ENCODE data around the gene XIRP2.

Gene XIRP2

DNA sequence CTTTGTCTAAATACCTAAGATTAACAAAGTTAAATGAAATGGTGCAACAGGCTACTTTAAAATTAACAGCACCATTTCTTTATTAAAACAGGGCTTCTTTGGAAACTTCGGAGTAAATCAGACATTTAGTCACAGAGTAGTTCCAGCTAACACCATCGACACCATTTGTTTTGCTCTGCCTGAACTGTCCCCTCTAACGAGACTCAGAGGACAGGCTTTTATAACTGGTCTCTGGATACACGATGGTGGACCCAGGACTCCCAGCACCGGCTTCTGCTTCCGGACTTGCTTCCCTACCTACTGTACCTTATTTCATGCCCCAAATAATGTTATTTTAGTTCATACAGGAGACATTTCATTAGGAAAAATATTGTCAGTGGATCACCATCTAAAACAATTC, 252.1 kb downstream of the XIRP2 start:
- TF ChIP-seq, protein P1, sequence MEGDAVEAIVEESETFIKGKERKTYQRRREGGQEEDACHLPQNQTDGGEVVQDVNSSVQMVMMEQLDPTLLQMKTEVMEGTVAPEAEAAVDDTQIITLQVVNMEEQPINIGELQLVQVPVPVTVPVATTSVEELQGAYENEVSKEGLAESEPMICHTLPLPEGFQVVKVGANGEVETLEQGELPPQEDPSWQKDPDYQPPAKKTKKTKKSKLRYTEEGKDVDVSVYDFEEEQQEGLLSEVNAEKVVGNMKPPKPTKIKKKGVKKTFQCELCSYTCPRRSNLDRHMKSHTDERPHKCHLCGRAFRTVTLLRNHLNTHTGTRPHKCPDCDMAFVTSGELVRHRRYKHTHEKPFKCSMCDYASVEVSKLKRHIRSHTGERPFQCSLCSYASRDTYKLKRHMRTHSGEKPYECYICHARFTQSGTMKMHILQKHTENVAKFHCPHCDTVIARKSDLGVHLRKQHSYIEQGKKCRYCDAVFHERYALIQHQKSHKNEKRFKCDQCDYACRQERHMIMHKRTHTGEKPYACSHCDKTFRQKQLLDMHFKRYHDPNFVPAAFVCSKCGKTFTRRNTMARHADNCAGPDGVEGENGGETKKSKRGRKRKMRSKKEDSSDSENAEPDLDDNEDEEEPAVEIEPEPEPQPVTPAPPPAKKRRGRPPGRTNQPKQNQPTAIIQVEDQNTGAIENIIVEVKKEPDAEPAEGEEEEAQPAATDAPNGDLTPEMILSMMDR (IDR thresholded peaks at IDR 0.05) = no peak
- no peaks in the 10 kb centered on the region for H3K36me3 Mint-ChIP-seq (ENCODE audit: low read depth)
- H3K9me3 Mint-ChIP-seq = no peaks in the 10 kb centered on the region
- H3K4me3 Mint-ChIP-seq = no peak overlapping the region
- H3K27ac Mint-ChIP-seq = no peak overlapping the region
- peaks cover 13% of the 10 kb centered on the region for H3K4me1 Mint-ChIP-seq
- no peak for DNase-seq
- peaks cover 3% of the 10 kb centered on the region for H3K27me3 Mint-ChIP-seq (ENCODE audit: low read depth, poor library complexity)

DNA sequence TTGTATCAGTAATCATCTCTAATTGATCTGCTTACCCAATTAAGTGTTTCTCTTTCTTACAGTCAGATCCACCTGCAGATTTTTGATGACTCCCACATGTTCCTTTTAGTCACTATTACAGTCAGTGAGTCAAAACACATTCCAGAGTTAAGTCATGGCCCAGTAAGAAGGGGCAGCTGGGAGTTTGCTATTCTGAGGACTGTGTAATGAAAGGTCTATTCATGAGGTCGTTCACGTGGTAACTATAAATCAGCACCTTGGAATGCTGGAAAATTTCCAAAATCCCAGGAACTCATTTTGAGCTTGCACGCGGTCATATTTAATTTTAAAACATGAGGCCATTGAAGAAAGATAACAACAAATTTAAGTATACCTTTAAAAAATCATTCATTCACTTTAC, 252.5 kb downstream of the XIRP2 start:
- H3K27me3 Mint-ChIP-seq (ENCODE audit: low read depth, poor library complexity) = peaks cover 3% of the 10 kb centered on the region
- TF ChIP-seq, protein P1 (IDR thresholded peaks at IDR 0.05) = no peak
- H3K9me3 Mint-ChIP-seq = no peaks in the 10 kb centered on the region
- H3K4me1 Mint-ChIP-seq = peaks cover 9% of the 10 kb centered on the region
- H3K27ac Mint-ChIP-seq = no peak overlapping the region
- no peak overlapping the region for H3K4me3 Mint-ChIP-seq
- no peak for DNase-seq
- no peaks in the 10 kb centered on the region for H3K36me3 Mint-ChIP-seq (ENCODE audit: low read depth)

DNA sequence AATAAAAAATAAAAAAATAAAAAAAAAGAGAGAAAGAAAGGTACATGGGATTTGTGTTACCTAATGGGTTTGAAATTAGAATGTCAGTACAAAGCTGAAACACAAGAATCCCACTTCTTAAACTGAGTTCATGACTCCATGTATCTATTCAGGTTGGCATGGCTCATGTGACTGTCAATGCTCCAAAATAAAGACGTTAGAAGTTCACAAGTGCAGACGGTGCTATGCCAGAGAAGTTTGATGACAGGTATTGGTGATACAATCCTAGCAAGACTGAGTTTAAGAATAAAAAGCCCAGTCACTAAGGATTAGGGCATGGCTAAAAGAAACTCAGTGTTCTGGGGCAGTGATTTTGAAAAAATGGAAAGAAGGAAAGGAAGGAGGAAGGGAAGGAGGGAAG, 254.3 kb downstream of the XIRP2 start:
- DNase-seq = no peak
- Mint-ChIP-seq H3K9me3 (no peaks in the 10 kb centered on the region), H3K4me1 (peaks cover 7% of the 10 kb centered on the region), H3K27ac (no peak overlapping the region), H3K36me3 (ENCODE audit: low read depth) (no peaks in the 10 kb centered on the region), H3K4me3 (no peak overlapping the region), H3K27me3 (ENCODE audit: low read depth, poor library complexity) (peaks cover 3% of the 10 kb centered on the region)
- TF ChIP-seq, protein P1 (IDR thresholded peaks at IDR 0.05) = no peak

DNA sequence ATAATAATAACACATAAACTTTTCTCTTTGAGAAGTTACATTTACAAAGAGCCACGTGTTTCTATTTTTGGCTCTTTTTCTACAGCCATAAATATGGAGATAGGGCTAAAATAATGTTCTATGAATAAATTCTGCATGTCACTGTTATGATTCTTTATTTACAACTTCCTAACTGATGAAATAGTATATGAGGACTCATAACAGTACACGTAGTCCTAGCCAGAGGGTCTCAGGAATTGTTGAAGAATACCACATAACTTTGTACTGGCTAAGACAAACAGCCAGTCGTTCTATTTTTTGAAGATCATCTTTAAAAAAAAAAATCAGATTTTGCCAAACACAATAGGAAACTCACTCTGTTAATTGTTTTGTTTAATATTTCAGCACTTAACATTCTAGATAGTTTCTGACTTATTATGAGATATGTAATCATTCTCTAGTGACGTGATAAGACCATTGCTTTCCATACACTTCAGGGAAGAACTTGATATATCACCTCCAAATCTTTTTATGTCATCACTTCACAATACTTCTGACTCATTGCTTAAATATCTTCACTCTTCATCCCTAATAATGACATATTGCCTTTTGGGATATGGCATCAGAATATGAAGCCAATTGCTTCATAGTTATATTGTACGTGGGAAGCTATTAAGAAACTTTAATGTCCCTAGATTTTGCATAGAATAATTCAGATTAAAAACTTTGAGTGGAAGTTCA, 256.1 kb downstream of the XIRP2 start:
- Mint-ChIP-seq H3K27ac (no peak overlapping the region), H3K27me3 (ENCODE audit: low read depth, poor library complexity) (peaks cover 3% of the 10 kb centered on the region), H3K9me3 (no peaks in the 10 kb centered on the region), H3K4me1 (peaks cover 7% of the 10 kb centered on the region), H3K36me3 (ENCODE audit: low read depth) (no peaks in the 10 kb centered on the region), H3K4me3 (no peak overlapping the region)
- TF ChIP-seq, protein P1 (IDR thresholded peaks at IDR 0.05) = no peak
- DNase-seq = no peak

DNA sequence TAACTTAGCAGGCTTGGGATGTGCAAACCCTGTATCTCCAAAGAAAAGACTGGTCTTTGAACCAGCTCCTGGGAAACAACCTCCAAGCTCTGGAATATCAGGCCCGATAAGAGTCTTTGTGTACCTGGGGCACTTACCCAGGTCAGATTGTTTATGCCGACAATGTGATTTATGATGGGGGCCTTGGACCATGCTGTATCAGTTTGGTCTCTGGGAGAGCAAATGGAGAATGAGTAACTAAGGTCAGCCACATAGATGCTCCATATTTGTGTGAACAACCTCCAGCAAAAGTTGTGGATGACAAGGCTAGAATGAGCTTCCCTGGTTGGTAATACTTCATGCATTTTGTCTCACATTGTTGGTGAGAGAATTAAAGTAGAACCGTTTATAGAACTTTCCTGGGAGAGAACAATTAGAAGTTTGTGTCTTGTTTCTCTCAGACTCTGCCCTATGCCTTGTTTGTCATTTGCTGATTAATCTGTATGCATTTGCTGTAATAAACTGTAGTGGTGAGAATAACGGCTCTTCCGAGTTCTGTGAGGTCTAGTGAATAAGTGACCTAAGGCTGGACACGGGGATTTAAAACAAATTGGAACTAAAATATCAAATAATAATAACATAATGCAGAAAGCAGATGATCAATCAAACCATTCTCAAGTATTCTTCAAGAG, 259.1 kb downstream of the XIRP2 start:
- Mint-ChIP-seq H3K27ac (no peak overlapping the region), H3K36me3 (ENCODE audit: low read depth) (no peaks in the 10 kb centered on the region), H3K27me3 (ENCODE audit: low read depth, poor library complexity) (no peaks in the 10 kb centered on the region), H3K4me1 (no peaks in the 10 kb centered on the region), H3K9me3 (no peaks in the 10 kb centered on the region), H3K4me3 (no peak overlapping the region)
- TF ChIP-seq, protein P1 (IDR thresholded peaks at IDR 0.05) = no peak
- no peak for DNase-seq

DNA sequence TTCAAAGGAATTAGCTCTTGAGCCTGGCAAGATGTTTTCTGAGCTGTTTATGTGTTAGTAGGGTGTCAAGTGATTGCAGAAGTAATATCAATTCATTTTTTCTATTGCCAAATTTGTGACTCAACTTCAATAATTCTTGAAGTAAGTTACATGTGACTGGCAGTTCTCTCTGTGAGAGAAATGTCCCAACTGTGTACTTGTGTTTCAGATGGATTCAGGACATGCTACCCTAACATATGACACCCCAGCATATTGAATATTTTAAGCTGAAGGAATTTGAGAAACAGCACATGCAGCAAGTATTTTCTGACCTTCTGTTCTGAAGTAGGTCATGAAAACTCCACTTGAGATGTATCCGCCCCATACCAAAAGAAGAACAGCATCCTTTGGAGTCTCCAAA, 263.6 kb downstream of the XIRP2 start:
- TF ChIP-seq, protein P1 (IDR thresholded peaks at IDR 0.05) = no peak
- Mint-ChIP-seq H3K27me3 (ENCODE audit: low read depth, poor library complexity) (no peaks in the 10 kb centered on the region), H3K9me3 (no peaks in the 10 kb centered on the region), H3K4me1 (no peaks in the 10 kb centered on the region), H3K36me3 (ENCODE audit: low read depth) (no peaks in the 10 kb centered on the region), H3K4me3 (no peak overlapping the region), H3K27ac (no peak overlapping the region)
- DNase-seq = no peak

Data from nephron progenitor cell (in vitro differentiated cells).